ENCODE results near the gene JMJD1C. TPM values are rescaled to one million over a fixed set of nuclear protein-coding genes. Genes with fewer than 3 reads are reported as not detected.
A peak's percentile ranks its signal among the peaks of the same experiment; 100 is the strongest.

Gene JMJD1C
- total and polyA plus RNA-seq, 11 donors = 20.3 to 54.6 (median 34.1) TPM

DNA sequence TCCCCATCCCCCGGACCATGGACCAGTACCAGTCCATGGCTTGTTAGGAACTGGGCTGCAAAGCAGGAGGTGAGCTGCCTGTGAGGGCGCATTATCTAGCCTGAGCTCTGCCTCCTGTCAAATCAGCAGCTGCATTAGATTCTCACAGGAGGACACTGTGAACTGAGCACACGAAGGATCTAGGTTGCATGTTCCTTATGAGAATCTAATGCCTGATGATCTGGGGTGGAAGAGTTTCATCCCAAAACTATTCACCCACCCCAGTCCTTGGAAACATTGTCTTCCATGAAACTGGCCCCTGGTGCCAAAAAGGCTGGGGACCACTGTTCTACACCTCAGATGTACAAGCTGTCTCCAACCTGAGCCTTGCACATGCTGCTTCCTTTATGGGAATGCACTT is 24.1 kb upstream of the JMJD1C start:
- TF ChIP-seq, protein P1, sequence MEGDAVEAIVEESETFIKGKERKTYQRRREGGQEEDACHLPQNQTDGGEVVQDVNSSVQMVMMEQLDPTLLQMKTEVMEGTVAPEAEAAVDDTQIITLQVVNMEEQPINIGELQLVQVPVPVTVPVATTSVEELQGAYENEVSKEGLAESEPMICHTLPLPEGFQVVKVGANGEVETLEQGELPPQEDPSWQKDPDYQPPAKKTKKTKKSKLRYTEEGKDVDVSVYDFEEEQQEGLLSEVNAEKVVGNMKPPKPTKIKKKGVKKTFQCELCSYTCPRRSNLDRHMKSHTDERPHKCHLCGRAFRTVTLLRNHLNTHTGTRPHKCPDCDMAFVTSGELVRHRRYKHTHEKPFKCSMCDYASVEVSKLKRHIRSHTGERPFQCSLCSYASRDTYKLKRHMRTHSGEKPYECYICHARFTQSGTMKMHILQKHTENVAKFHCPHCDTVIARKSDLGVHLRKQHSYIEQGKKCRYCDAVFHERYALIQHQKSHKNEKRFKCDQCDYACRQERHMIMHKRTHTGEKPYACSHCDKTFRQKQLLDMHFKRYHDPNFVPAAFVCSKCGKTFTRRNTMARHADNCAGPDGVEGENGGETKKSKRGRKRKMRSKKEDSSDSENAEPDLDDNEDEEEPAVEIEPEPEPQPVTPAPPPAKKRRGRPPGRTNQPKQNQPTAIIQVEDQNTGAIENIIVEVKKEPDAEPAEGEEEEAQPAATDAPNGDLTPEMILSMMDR (IDR thresholded peaks at IDR 0.05) = no peak
- TF ChIP-seq POLR2A (IDR thresholded peaks at IDR 0.05) = no peak
- intact Hi-C loops (cut with DNase I) = no loop called here
- no peak for DNase-seq
- H3K27me3 ChIP-seq = no peaks in the 10 kb centered on the region
- H3K36me3 ChIP-seq = no peaks in the 10 kb centered on the region
- no peak overlapping the region for H3K4me3 ChIP-seq
- no peaks in the 10 kb centered on the region for H3K9me3 ChIP-seq
- ATAC-seq = no peak
- peaks cover 0 to 56% (median 38%) of the 10 kb centered on the region in 12 donors for H3K4me1 ChIP-seq
- 86 to 96% (median 94%) methylated on average over 3 of the region's 3 CpGs for WGBS, 4 donors
- no peak overlapping the region for H3K27ac ChIP-seq

DNA sequence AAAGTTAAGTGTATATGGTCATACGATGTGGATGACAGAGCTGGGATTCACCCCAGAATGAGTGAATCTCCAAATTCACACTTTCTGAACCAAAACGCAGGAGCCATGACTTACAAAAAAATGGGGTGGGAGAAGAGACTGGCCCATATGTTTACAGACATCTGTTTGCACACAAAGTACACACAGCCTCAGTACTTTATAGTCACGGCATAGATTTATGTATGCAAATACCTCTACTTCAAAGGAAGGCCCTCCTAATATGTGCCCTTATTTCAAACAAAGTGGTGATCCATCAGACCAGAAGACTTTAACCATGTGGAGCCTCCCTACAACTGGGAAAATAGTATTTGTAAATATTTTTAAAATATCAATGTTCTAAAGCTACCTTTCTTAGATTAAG is 22.2 kb upstream of the JMJD1C start:
- ATAC-seq (no peak), DNase-seq (no peak)
- Histone ChIP-seq H3K9me3 (no peaks in the 10 kb centered on the region), H3K27me3 (no peaks in the 10 kb centered on the region), H3K4me1 (peaks cover 0 to 63% (median 41%) of the 10 kb centered on the region in 12 donors), H3K27ac (no peak overlapping the region), H3K36me3 (no peaks in the 10 kb centered on the region), H3K4me3 (no peak overlapping the region)
- TF ChIP-seq, protein P1 (IDR thresholded peaks at IDR 0.05) = no peak
- no peak for TF ChIP-seq POLR2A (IDR thresholded peaks at IDR 0.05)
- 92 to 98% (median 93%) methylated on average over 3 of the region's 3 CpGs for WGBS, 4 donors
- intact Hi-C loops (cut with DNase I) = no loop called here

DNA sequence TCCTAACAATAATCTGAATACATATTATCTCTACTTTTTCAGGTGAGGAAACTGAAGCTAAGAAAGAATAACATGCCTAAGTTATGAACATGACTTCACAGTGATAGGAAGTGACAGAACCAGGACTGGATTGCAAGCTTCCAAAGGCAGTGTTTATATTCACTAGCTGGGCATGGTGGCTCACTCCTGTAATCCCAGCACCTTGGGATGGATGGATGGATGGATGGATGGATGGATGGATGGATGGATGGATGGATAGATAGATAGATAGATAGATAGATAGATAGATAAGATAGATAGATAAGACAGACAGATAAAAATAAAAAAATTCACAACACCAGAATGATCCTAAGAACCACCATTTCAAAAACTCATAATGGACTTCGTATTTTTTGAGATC is 18.2 kb upstream of the JMJD1C start:
- Histone ChIP-seq H3K27ac (no peak overlapping the region), H3K27me3 (no peaks in the 10 kb centered on the region), H3K36me3 (no peaks in the 10 kb centered on the region), H3K4me1 (peaks cover 0 to 63% (median 29%) of the 10 kb centered on the region in 12 donors), H3K9me3 (no peaks in the 10 kb centered on the region), H3K4me3 (no peak overlapping the region)
- ATAC-seq (no peak), DNase-seq (no peak)
- intact Hi-C loops (cut with DNase I) = no loop called here
- TF ChIP-seq, protein P1 (IDR thresholded peaks at IDR 0.05) = no peak
- TF ChIP-seq POLR2A (IDR thresholded peaks at IDR 0.05) = no peak
- WGBS, 4 donors = 83 to 100% (median 93%) methylated on average over 1 of the region's 1 CpG

DNA sequence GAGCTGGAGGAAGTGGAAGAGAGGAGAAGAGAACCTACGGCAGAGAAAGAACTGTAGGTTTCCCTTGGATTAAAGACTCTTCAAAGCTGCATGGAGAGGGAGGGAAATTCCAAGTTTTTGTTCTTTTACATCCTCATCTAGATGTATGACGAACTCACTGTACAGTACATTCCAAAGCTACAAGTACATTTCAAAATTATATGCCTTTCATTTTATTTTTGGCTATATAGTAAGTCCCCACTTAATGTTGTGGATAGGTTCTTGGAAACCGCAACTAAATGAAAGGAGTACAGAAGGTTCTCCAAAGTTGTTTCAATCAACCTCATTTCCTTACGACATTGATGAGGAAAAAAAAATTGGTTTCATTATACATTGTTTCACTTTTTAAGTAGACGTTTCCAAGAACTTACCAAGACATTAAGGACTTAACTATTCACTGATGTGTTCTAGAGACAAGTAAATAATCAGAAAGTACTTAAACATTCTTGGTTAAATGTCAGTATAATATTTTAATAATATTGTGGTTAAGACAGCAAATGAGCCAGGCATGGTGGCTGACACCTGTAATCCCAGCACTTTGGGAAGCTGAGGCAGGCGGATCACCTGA is 16.1 kb upstream of the JMJD1C start:
- TF ChIP-seq, protein P1 (IDR thresholded peaks at IDR 0.05) = no peak
- no peak for TF ChIP-seq POLR2A (IDR thresholded peaks at IDR 0.05)
- no peak for ATAC-seq
- peaks cover 0 to 52% (median 27%) of the 10 kb centered on the region in 12 donors for H3K4me1 ChIP-seq
- 50 to 58% (median 54%) methylated on average over 6 of the region's 6 CpGs for WGBS, 4 donors
- no peaks in the 10 kb centered on the region for H3K27me3 ChIP-seq
- H3K4me3 ChIP-seq = no peak overlapping the region
- no peak for DNase-seq
- H3K9me3 ChIP-seq = no peaks in the 10 kb centered on the region
- peak overlapping the region in 2 of 12 donors; percentile 3 to 56 for H3K27ac ChIP-seq
- no peaks in the 10 kb centered on the region for H3K36me3 ChIP-seq
- intact Hi-C loops (cut with DNase I) = no loop called here
